HEK293 (cell line): ENCODE measurements around the gene HTR3B.

Source experiments
- CTCF ChIP-seq: fragments of 450-650 bp; formaldehyde crosslinking; IDR thresholded peaks from 2 replicates; pipeline ENCODE4 v1.5.1; 2016; ENCODE audit warnings: missing biosample characterization, missing genetic modification characterization
- GLI4 ChIP-seq: fragments of 450-650 bp; formaldehyde crosslinking; IDR thresholded peaks from 2 replicates; pipeline ENCODE4 v1.5.1; 2016; ENCODE audit warnings: missing biosample characterization, missing genetic modification characterization
- GLIS1 ChIP-seq: fragments of 450-650 bp; formaldehyde crosslinking; IDR thresholded peaks from 2 replicates; pipeline ENCODE4 v1.5.1; 2016; ENCODE audit warnings: missing biosample characterization, missing genetic modification characterization
- PRDM10 ChIP-seq: fragments of 450-650 bp; formaldehyde crosslinking; IDR thresholded peaks from 2 replicates; pipeline ENCODE4 v1.5.1; 2016; ENCODE audit warnings: missing biosample characterization, missing genetic modification characterization
- REST ChIP-seq: fragments of 450-650 bp; formaldehyde crosslinking; IDR thresholded peaks from 2 replicates; pipeline ENCODE4 v1.5.1; 2016; ENCODE audit warnings: missing biosample characterization, missing genetic modification characterization
- SP2 ChIP-seq: fragments of 450-650 bp; formaldehyde crosslinking; IDR thresholded peaks from 2 replicates; pipeline ENCODE4 v1.5.1; 2016; ENCODE audit warnings: missing biosample characterization, missing genetic modification characterization
- ZBTB10 ChIP-seq: fragments of 450-650 bp; formaldehyde crosslinking; IDR thresholded peaks from 2 replicates; pipeline ENCODE4 v1.5.1; 2016; ENCODE audit warnings: missing biosample characterization, missing genetic modification characterization
- ZNF132 ChIP-seq: fragments of 450-650 bp; formaldehyde crosslinking; IDR thresholded peaks from 2 replicates; pipeline ENCODE4 v1.5.1; 2017; ENCODE audit warnings: missing biosample characterization, missing genetic modification characterization, borderline replicate concordance
- ZNF274 ChIP-seq, 2 experiments: fragments of 200-500 bp in 1 of 2; fragments of 450-650 bp in 1 of 2; sonication (Bioruptor generic) in 1 of 2; formaldehyde crosslinking in 1 of 2; IDR thresholded peaks; 2 replicates each; pipeline versions ENCODE4 v1.5.1 to v1.6.1; 2014 to 2016; ENCODE audit warnings: borderline replicate concordance in 1 of 2, inconsistent platforms in 1 of 2, low read length in 1 of 2, missing biosample characterization in 1 of 2, missing genetic modification characterization in 1 of 2
- ZNF521 ChIP-seq: fragments of 450-650 bp; formaldehyde crosslinking; IDR thresholded peaks from 2 replicates; pipeline ENCODE4 v1.5.1; 2017; ENCODE audit warnings: missing biosample characterization, mild to moderate bottlenecking, missing genetic modification characterization
- ZNF571 ChIP-seq: fragments of 450-650 bp; formaldehyde crosslinking; IDR thresholded peaks from 2 replicates; pipeline ENCODE4 v1.5.0; 2017; ENCODE audit warnings: missing biosample characterization, missing genetic modification characterization
- ZNF785 ChIP-seq: fragments of 450-650 bp; formaldehyde crosslinking; IDR thresholded peaks from 2 replicates; pipeline ENCODE4 v1.5.1; 2016; ENCODE audit warnings: missing biosample characterization, missing genetic modification characterization

- TF ChIP-seq REST (tag by site-specific recombination) (no peak), CTCF (tag by site-specific recombination) (no peak), ZNF274 (IDR thresholded peaks at IDR 0.05; ENCODE audit: low read length) (no peak), ZNF274 (tag by site-specific recombination; IDR thresholded peaks at IDR 0.05; ENCODE audit: borderline replicate concordance) (no peak), GLI4 (tag by site-specific recombination) (no peak), ZNF571 (no peak), ZBTB10 (no peak), GLIS1 (tag by site-specific recombination) (no peak), ZNF785 (tag by site-specific recombination) (no peak), ZNF132 (no peak), SP2 (no peak), PRDM10 (tag by site-specific recombination) (no peak), ZNF521 (no peak)
These were observed 19.0 kb downstream of the HTR3B start for GRCh38 chr11:113923572-113923971.
